ENCODE data around the gene LARP1.

The LARP1 gene

DNA sequence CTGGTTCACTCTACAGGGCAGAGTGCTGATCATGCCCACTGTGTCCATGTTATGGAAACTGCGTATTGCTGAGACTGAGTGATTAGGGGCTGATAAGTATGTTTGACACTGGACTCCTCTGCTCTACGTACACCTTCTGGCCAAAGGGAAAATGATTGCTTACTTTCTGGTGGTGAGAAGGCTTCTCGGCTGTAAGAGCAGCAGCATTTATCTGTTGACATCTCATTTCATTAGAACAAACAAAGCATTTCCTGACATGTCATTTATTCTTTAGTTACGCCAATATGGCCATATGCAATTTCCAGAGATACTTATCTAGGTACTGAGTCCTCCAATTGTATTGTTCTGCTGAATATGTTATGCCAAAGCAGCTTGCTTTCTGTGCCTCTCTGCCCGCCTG lies 89.6 kb downstream of the LARP1 start:
- Histone ChIP-seq H3K4me2 (ENCODE audit: low read length) (no peak overlapping the region), H3K27me3 (ENCODE audit: control insufficient read depth, low read length) (no peaks in the 10 kb centered on the region), H3K79me2 (ENCODE audit: control insufficient read depth, low read length) (no peaks in the 10 kb centered on the region), H3K9me3 (ENCODE audit: control insufficient read depth, insufficient read depth, low read length) (no peaks in the 10 kb centered on the region), H3K27ac (ENCODE audit: low read depth, low read length) (no peak overlapping the region), H3K36me3 (ENCODE audit: control insufficient read depth, low read length) (no peaks in the 10 kb centered on the region), H4K20me1 (ENCODE audit: control insufficient read depth, insufficient read depth, low read depth, low read length) (no peaks in the 10 kb centered on the region), H3F3A (ENCODE audit: control insufficient read depth, insufficient read depth) (0 out of 2 replicates have a peak, but pooled peaks cover 4% of the 10 kb centered on the region), H3K4me3 (ENCODE audit: low read length) (no peak overlapping the region), H3K9me2 (replicated peaks; ENCODE audit: control insufficient read depth, low read length) (no peaks in the 10 kb centered on the region), H3K4me1 (ENCODE audit: control insufficient read depth, low read length) (no peaks in the 10 kb centered on the region)
- TF ChIP-seq EZH2phosphoT487 (IDR thresholded peaks at IDR 0.05; ENCODE audit: borderline replicate concordance, low read length) (no peak), CTCF (IDR thresholded peaks at IDR 0.05; ENCODE audit: low read depth, low read length, poor library complexity, severe bottlenecking) (no peak)

- Histone ChIP-seq H3K9me2 (replicated peaks; ENCODE audit: control insufficient read depth, low read length) (no peaks in the 10 kb centered on the region), H4K20me1 (ENCODE audit: control insufficient read depth, insufficient read depth, low read depth, low read length) (no peaks in the 10 kb centered on the region), H3K4me1 (ENCODE audit: control insufficient read depth, low read length) (no peaks in the 10 kb centered on the region), H3K27me3 (ENCODE audit: control insufficient read depth, low read length) (0 out of 2 replicates have a peak, but pooled peaks cover 2% of the 10 kb centered on the region), H3K9me3 (ENCODE audit: control insufficient read depth, insufficient read depth, low read length) (no peaks in the 10 kb centered on the region), H3K4me2 (ENCODE audit: low read length) (no peak overlapping the region), H3K27ac (ENCODE audit: low read depth, low read length) (no peak overlapping the region), H3K4me3 (ENCODE audit: low read length) (no peak overlapping the region), H3K36me3 (ENCODE audit: control insufficient read depth, low read length) (no peaks in the 10 kb centered on the region), H3K79me2 (ENCODE audit: control insufficient read depth, low read length) (no peaks in the 10 kb centered on the region), H3F3A (ENCODE audit: control insufficient read depth, insufficient read depth) (0 out of 2 replicates have a peak, but pooled peaks cover 4% of the 10 kb centered on the region)
- TF ChIP-seq CTCF (IDR thresholded peaks at IDR 0.05; ENCODE audit: low read depth, low read length, poor library complexity, severe bottlenecking) (no peak), EZH2phosphoT487 (IDR thresholded peaks at IDR 0.05; ENCODE audit: borderline replicate concordance, low read length) (no peak)
These were observed 94.1 kb downstream of the LARP1 start for GRCh38 chr5:154849264-154849785.

DNA sequence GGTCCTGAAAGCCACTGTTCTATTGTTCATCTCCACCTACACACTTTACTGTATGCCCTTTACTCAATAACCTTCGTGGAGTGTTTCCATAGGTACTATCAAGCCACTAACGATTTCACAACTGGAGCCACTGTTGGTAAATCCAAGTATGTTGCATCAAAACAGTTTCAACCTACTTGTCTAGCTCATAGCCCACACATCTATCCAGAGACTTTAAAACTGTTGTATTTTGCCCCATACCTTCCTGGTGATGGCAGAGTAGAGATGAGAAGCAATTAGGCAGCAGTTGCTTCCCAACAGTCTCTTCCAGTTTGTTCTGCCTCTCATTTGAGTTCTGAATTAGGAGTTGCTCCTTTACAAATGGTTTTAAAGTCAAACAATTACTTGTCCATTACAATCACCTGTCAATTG lies 94.6 kb downstream of the LARP1 start:
- Histone ChIP-seq H3K4me3 (ENCODE audit: low read length) (no peak overlapping the region), H3K4me1 (ENCODE audit: control insufficient read depth, low read length) (no peaks in the 10 kb centered on the region), H3K27ac (ENCODE audit: low read depth, low read length) (no peak overlapping the region), H3F3A (ENCODE audit: control insufficient read depth, insufficient read depth) (0 out of 2 replicates have a peak, but pooled peaks cover 4% of the 10 kb centered on the region), H3K9me2 (replicated peaks; ENCODE audit: control insufficient read depth, low read length) (no peaks in the 10 kb centered on the region), H3K9me3 (ENCODE audit: control insufficient read depth, insufficient read depth, low read length) (no peaks in the 10 kb centered on the region), H3K4me2 (ENCODE audit: low read length) (no peak overlapping the region), H3K79me2 (ENCODE audit: control insufficient read depth, low read length) (no peaks in the 10 kb centered on the region), H3K27me3 (ENCODE audit: control insufficient read depth, low read length) (0 out of 2 replicates have a peak, but pooled peaks cover 2% of the 10 kb centered on the region), H3K36me3 (ENCODE audit: control insufficient read depth, low read length) (no peaks in the 10 kb centered on the region), H4K20me1 (ENCODE audit: control insufficient read depth, insufficient read depth, low read depth, low read length) (no peaks in the 10 kb centered on the region)
- no peak for TF ChIP-seq CTCF (IDR thresholded peaks at IDR 0.05; ENCODE audit: low read depth, low read length, poor library complexity, severe bottlenecking)
- no peak for TF ChIP-seq EZH2phosphoT487 (IDR thresholded peaks at IDR 0.05; ENCODE audit: borderline replicate concordance, low read length)
